H9 (cell line): ENCODE data around the gene NFRKB. TPM values are rescaled to one million over a fixed set of nuclear protein-coding genes. Genes with fewer than 3 reads are reported as not detected.

Source experiments
- DNase-seq: peaks from one replicate; pipeline ENCODE4 v3.0.0-alpha.2; 2017
- H2AFZ ChIP-seq: one replicate; pipeline ENCODE4 v1.6.1; 2013; ENCODE audit warnings: mild to moderate bottlenecking, low read length, control low read depth, moderate library complexity
- H2AK5ac ChIP-seq: 2 replicates; pipeline ENCODE4 v1.6.1; 2013; ENCODE audit warnings: low read length, control low read depth, mixed read lengths; ENCODE audit not compliant: insufficient read length
- H2BK120ac ChIP-seq: one replicate; pipeline ENCODE4 v1.6.1; 2013; ENCODE audit warnings: low read depth, mild to moderate bottlenecking, low read length, control low read depth, inconsistent platforms; ENCODE audit not compliant: poor library complexity, severe bottlenecking
- H2BK12ac ChIP-seq: 2 replicates; pipeline ENCODE4 v1.6.1; 2013; ENCODE audit warnings: low read length, control low read depth, mixed read lengths, low read depth; ENCODE audit not compliant: insufficient read length
- H2BK15ac ChIP-seq: 2 replicates; pipeline ENCODE4 v1.6.1; 2013; ENCODE audit warnings: low read depth, low read length, control low read depth
- H2BK20ac ChIP-seq: one replicate; pipeline ENCODE4 v1.6.1; 2013; ENCODE audit warnings: low read depth, mild to moderate bottlenecking, low read length, control low read depth, inconsistent platforms; ENCODE audit not compliant: poor library complexity, severe bottlenecking
- H2BK5ac ChIP-seq: 2 replicates; pipeline ENCODE4 v1.6.1; 2013; ENCODE audit warnings: low read length, control low read depth, mixed read lengths; ENCODE audit not compliant: insufficient read length
- H3K14ac ChIP-seq: 2 replicates; pipeline ENCODE4 v1.6.1; 2013; ENCODE audit warnings: low read length, control low read depth; ENCODE audit not compliant: insufficient read depth
- H3K18ac ChIP-seq: 2 replicates; pipeline ENCODE4 v1.6.1; 2013; ENCODE audit warnings: low read depth, mild to moderate bottlenecking, mixed read lengths, low read length, control low read depth; ENCODE audit not compliant: insufficient read length
- H3K23ac ChIP-seq: 2 replicates; pipeline ENCODE4 v1.6.1; 2013; ENCODE audit warnings: low read length, control low read depth, mixed read lengths, low read depth; ENCODE audit not compliant: insufficient read length
- H3K23me2 ChIP-seq: 2 replicates; pipeline ENCODE4 v1.6.1; 2013; ENCODE audit warnings: low read depth, mild to moderate bottlenecking, mixed read lengths, low read length, control low read depth; ENCODE audit not compliant: insufficient read length, poor library complexity, severe bottlenecking
- H3K27ac ChIP-seq: 2 replicates; pipeline ENCODE4 v1.5.1; 2013; ENCODE audit warnings: low read length, control low read depth, mixed read lengths, low read depth; ENCODE audit not compliant: insufficient read length
- H3K27me3 ChIP-seq: 2 replicates; pipeline ENCODE4 v1.6.1; 2013; ENCODE audit warnings: low read length, control low read depth, inconsistent platforms; ENCODE audit not compliant: insufficient read depth
- H3K4ac ChIP-seq: 2 replicates; pipeline ENCODE4 v1.6.1; 2013; ENCODE audit warnings: low read depth, mild to moderate bottlenecking, control low read depth, inconsistent platforms, low read length, moderate library complexity
- H3K4me1 ChIP-seq: 2 replicates; pipeline ENCODE4 v1.6.1; 2013; ENCODE audit warnings: low read length, control low read depth, inconsistent platforms; ENCODE audit not compliant: insufficient read depth
- H3K4me2 ChIP-seq: 2 replicates; pipeline ENCODE4 v1.6.1; 2013; ENCODE audit warnings: low read length, control low read depth, mixed read lengths; ENCODE audit not compliant: insufficient read length, insufficient read depth
- H3K56ac ChIP-seq: 2 replicates; pipeline ENCODE4 v1.6.1; 2013; ENCODE audit warnings: low read depth, mild to moderate bottlenecking, mixed read lengths, low read length, control low read depth; ENCODE audit not compliant: insufficient read length
- H3K79me1 ChIP-seq: 2 replicates; pipeline ENCODE4 v1.6.1; 2013; ENCODE audit warnings: low read depth, mild to moderate bottlenecking, moderate library complexity, low read length, control low read depth, inconsistent platforms; ENCODE audit not compliant: insufficient read depth, poor library complexity, severe bottlenecking
- H3K79me2 ChIP-seq: 2 replicates; pipeline ENCODE4 v1.6.1; 2013; ENCODE audit warnings: low read length, control low read depth, inconsistent platforms; ENCODE audit not compliant: insufficient read depth
- H3K9ac ChIP-seq: 2 replicates; pipeline ENCODE4 v1.6.1; 2013; ENCODE audit warnings: low read length, control low read depth, mixed read lengths; ENCODE audit not compliant: insufficient read length; ENCODE audit errors: extremely low read depth
- H3K9me3 ChIP-seq: one replicate; pipeline ENCODE4 v1.6.1; 2013; ENCODE audit warnings: low read depth, low read length, inconsistent platforms; ENCODE audit not compliant: control insufficient read depth
- H3T11ph ChIP-seq: one replicate; pipeline ENCODE4 v1.6.1; 2013; ENCODE audit warnings: mild to moderate bottlenecking, low read length, control low read depth, inconsistent platforms
- H4K20me1 ChIP-seq: one replicate; pipeline ENCODE4 v1.6.1; 2013; ENCODE audit not compliant: control insufficient read depth, insufficient read length, insufficient read depth
- H4K5ac ChIP-seq: 2 replicates; pipeline ENCODE4 v1.6.1; 2013; ENCODE audit warnings: low read depth, mild to moderate bottlenecking, mixed read lengths, low read length, control low read depth; ENCODE audit not compliant: insufficient read length
- H4K8ac ChIP-seq: replicated peaks from 2 replicates; pipeline ENCODE4 v1.6.1; 2013; ENCODE audit warnings: low read length, control low read depth, mixed read lengths, low read depth; ENCODE audit not compliant: insufficient read length
- H4K91ac ChIP-seq: 2 replicates; pipeline ENCODE4 v1.6.1; 2013; ENCODE audit warnings: low read depth, mild to moderate bottlenecking, moderate library complexity, mixed read lengths, low read length, control low read depth; ENCODE audit not compliant: insufficient read length
- H3K27ac Mint-ChIP-seq, 3 experiments: 2 replicates in 2 of 3; 3 replicates in 1 of 3; pipeline ENCODE4 v1.8.0; 2020 to 2021; ENCODE audit warnings: mixed read lengths in 3 of 3, mild to moderate bottlenecking in 1 of 3, moderate library complexity in 1 of 3
- H3K27me3 Mint-ChIP-seq: 2 replicates; pipeline ENCODE4 v1.8.0; 2021; ENCODE audit warnings: low read depth, mild to moderate bottlenecking, moderate library complexity, mixed read lengths
- H3K36me3 Mint-ChIP-seq, 3 experiments: 2 replicates in 2 of 3; 3 replicates in 1 of 3; pipeline ENCODE4 v1.8.0; 2020 to 2021; ENCODE audit warnings: low read depth in 3 of 3, mixed read lengths in 3 of 3; ENCODE audit not compliant: insufficient read depth in 1 of 3
- H3K4me1 Mint-ChIP-seq, 2 experiments: 2 replicates each; pipeline ENCODE4 v1.8.0; 2020; ENCODE audit warnings: mixed read lengths in 2 of 2
- H3K4me3 Mint-ChIP-seq, 2 experiments: 2 replicates in 1 of 2; 3 replicates in 1 of 2; pipeline ENCODE4 v1.8.0; 2020 to 2021; ENCODE audit warnings: mild to moderate bottlenecking in 2 of 2, mixed read lengths in 2 of 2, moderate library complexity in 1 of 2
- H3K9me3 Mint-ChIP-seq, 2 experiments: 2 replicates in 1 of 2; 3 replicates in 1 of 2; pipeline ENCODE4 v1.8.0; 2020; ENCODE audit warnings: mild to moderate bottlenecking in 2 of 2, mixed read lengths in 2 of 2, moderate library complexity in 1 of 2
- WGBS: extraction: QIAGEN DNeasy Blood & Tissue Kit; methylation state at CpG from one replicate; pipeline ENCODE4 v1.1.7; 2013; ENCODE audit warnings: missing lambda C conversion rate, low lambda C conversion rate, mixed read lengths; ENCODE audit not compliant: insufficient read length; ENCODE audit errors: extremely low coverage; 5-methylcytosine and 5-hydroxymethylcytosine counted together
- total RNA-seq: library from RNA; stranded (reverse); gene quantifications from 2 replicates; pipeline ENCODE4 v1.2.1, GENCODE V29; 2021
- TF ChIP-seq, protein P1 (sequence below): fragments of 200-600 bp; sonication (generic); conservative IDR thresholded peaks from 3 replicates; pipeline ENCODE4 v1.8.0; 2021; ENCODE audit warnings: antibody characterized with exemption, mild to moderate bottlenecking

Gene NFRKB
- total RNA-seq, 1 experiment from 2014 or later: 41.0 TPM

DNA sequence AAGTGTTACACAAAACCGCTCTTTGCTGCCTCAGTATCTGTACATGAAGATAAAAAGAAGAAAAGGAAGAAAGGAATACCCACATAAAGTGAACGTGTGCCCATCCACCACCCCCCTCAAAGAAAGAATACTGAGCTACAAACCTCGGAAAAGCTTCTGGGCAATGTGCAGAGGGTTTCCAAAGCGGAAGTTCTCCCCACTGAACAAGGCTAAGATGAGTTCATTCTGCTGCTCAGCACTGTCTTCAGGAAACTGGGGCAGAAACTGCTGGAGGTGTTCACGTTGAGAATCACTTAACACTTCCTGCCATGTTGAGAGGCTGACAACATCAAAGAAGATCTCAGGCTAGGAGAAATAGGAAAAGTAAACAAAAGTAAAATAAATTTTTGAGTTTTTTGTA, 6.9 kb downstream of the NFRKB start:
- Histone ChIP-seq H2BK15ac (no peak overlapping the region), H3K79me2 (no peaks in the 10 kb centered on the region), H3K79me1 (peaks cover 2% of the 10 kb centered on the region), H4K91ac (no peak overlapping the region), H3K4me2 (no peak overlapping the region), H2BK5ac (no peak overlapping the region), H2BK20ac (no peak overlapping the region), H3K23ac (no peak overlapping the region), H2AFZ (no peak overlapping the region), H3K18ac (no peak overlapping the region), H4K8ac (no peak overlapping the region), H4K5ac (no peak overlapping the region), H3K4me1 (no peaks in the 10 kb centered on the region), H3K56ac (no peak overlapping the region), H3K27me3 (no peaks in the 10 kb centered on the region), H3K14ac (no peak overlapping the region), H3K9ac (no peak overlapping the region), H2BK120ac (no peak overlapping the region), H4K20me1 (no peaks in the 10 kb centered on the region), H3T11ph (no peak overlapping the region), H3K27ac (no peak overlapping the region), H3K4ac (no peak overlapping the region), H2AK5ac (no peak overlapping the region), H3K9me3 (no peaks in the 10 kb centered on the region), H2BK12ac (no peak overlapping the region), H3K23me2 (no peaks in the 10 kb centered on the region)
- no CpG with 5 or more reads among the region's 5 CpGs for WGBS
- Mint-ChIP-seq H3K36me3 (peaks cover 54 to 88% (median 88%) of the 10 kb centered on the region in 3 experiments), H3K27ac (no peak overlapping the region), H3K4me3 (no peak overlapping the region), H3K4me1 (no peaks in the 10 kb centered on the region), H3K27me3 (no peaks in the 10 kb centered on the region), H3K9me3 (no peaks in the 10 kb centered on the region)
- no peak for DNase-seq
- TF ChIP-seq, protein P1, sequence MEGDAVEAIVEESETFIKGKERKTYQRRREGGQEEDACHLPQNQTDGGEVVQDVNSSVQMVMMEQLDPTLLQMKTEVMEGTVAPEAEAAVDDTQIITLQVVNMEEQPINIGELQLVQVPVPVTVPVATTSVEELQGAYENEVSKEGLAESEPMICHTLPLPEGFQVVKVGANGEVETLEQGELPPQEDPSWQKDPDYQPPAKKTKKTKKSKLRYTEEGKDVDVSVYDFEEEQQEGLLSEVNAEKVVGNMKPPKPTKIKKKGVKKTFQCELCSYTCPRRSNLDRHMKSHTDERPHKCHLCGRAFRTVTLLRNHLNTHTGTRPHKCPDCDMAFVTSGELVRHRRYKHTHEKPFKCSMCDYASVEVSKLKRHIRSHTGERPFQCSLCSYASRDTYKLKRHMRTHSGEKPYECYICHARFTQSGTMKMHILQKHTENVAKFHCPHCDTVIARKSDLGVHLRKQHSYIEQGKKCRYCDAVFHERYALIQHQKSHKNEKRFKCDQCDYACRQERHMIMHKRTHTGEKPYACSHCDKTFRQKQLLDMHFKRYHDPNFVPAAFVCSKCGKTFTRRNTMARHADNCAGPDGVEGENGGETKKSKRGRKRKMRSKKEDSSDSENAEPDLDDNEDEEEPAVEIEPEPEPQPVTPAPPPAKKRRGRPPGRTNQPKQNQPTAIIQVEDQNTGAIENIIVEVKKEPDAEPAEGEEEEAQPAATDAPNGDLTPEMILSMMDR: no peak
